ENCODE measurements around the gene RAPGEF2.

- no peak for TF ChIP-seq EP300 (IDR thresholded peaks at IDR 0.05; ENCODE audit: borderline replicate concordance in 1 of 2, control insufficient read depth in 1 of 2, low read depth in 2 of 2, low read length in 2 of 2)
- TF ChIP-seq REST (IDR thresholded peaks at IDR 0.05; ENCODE audit: low read depth, low read length): no peak
- no peak for TF ChIP-seq POLR2A (IDR thresholded peaks at IDR 0.05; ENCODE audit: low read depth, low read length)
- TF ChIP-seq EZH2 (IDR thresholded peaks at IDR 0.05; ENCODE audit: borderline replicate concordance, control insufficient read depth, low read depth, low read length): no peak
- TF ChIP-seq TAF1 (IDR thresholded peaks at IDR 0.05; ENCODE audit: borderline replicate concordance, low read depth, low read length): no peak
Measured at GRCh38 chr4:159197260-159197884, 94.5 kb downstream of the RAPGEF2 start.
